Measurements from ENCODE around the gene HOXD9.

HOXD9 gene

DNA sequence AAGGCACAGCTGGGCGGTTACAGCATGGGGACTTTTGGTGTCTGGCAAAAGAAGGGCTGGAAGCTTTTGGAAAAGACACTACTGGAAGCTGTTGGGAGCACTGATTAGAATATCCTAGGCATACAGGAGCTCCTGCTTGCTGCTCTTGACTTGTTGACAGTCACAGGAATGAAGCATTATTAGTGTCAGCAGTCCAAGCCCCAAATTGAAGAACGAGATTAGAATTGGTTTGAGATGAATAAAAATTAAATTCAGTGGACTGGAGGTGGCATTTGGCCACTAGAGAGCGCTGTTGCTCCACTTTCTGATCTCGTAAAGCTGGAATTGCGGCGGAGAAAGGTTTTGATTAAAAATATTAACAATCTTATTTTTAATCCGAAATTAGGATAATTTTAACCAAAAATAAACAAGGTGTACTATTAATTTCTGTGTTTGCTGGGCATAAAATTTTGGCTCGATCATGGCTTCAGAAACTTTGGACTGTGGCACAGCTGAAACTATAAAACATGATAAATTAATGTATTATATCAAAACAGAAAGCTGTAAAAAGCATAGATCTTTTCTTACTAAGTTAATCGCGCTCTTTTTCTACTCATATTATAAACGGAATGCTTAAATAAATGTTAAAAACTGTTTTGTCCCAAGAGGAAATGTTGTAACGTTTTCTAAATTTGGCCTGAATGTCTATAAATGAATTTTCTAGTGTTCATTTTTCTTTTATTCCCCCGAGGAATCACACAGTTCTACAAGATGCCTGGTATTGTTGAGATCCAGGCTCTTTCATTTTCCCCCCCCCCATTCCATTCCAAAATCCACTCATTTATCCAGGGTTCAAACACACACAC is 4.6 kb downstream of the HOXD9 start:
- DNase-seq = peak; percentile 51

DNA sequence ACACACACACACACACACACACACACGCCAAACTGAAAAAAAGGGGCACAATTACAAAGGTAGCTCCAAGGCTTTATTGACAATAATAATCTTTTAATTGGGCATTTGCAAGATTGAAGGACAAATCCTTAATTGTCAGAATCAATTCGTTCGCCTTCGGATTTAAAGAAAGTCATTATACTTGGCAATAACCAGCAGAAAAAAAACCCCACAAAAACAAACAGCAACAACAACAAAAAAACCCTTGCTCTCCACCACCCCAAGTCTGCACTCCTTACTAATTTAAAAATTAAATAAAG is 5.2 kb downstream of the HOXD9 start:
- no peak for DNase-seq

DNA sequence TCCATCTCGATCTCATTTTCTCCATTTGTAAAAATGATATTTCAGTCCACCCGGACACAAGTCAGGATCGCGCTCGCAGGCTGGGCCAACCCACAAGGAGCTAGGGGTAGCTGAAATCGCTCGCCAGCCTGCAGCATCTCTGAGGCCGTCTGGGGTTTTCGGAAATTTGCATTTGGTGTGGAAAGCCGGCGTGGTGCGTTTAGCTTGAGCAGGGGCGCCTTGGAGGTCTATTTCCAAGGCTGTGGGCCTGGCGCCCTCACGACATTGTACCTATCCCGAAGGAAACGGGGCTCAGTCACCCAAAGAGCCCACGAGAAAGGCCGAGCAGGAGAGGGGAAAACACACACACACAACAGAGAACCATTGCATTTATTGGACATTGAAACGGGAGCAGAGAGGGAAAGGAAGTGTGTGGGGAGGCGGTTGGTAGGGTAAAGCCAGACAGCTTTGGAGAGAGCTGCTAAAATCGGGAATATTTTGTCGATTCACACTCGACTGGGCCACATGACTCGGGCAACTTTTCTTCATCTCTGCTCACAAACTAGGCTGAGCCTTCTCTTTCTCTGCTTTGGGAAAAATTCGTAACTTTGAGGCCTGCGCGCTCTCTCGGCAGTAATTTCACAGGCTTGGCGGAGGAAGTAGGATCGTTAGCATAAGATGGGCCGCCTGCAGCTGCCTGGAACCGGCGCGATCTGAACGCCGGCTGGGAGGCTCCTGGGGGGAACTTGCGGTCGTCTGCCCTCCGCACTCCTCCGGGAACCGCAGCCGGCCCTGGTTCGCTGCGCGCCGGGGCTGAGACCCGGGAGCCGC is 5.9 kb downstream of the HOXD9 start:
- DNase-seq = no peak

DNA sequence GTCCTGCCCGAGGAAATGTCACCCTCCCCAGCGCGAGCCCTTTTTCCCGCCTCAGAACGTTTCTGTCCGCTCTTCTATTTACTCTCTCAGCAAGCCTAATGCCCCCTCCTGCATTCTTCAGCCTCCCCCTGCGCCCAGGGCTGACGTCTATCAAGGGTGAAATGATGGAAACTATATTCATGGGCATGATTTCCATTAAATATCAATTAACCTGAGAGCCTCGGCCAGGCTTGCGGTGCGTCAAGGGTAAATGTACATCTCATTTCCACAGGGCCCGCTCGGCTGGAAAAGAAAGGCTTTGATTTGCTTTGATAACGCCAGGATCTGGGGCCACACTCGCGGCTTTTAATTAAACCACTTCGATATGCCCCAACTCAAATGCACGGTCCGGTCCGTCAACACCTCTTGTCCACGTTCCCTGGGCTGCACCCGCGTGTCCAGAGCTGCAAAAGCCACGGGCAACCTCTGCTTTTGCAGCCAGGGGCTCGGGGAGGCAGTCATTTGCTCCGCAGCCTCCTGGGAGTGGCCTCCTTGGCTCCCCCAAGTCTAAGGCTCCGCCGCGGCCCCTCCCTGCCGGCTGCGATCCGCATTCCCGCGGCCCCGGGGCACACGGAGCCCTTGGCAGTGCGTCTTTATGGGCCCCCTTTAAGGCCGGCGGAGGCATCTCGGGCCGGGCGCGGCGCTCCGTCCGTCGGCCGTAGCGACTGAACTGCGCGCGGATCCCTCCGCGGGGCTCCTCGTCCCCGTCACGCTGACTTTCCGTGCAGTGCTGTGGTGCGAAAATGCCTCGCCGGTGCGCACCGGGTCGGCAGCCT is 6.7 kb downstream of the HOXD9 start, which contains the start of gene HOXD8:
Gene HOXD8 (plus strand): TSS at position 724 of the 815 bp plus-strand sequence. CDS start 662 bp downstream, outside the sequence.
- no peak for DNase-seq

DNA sequence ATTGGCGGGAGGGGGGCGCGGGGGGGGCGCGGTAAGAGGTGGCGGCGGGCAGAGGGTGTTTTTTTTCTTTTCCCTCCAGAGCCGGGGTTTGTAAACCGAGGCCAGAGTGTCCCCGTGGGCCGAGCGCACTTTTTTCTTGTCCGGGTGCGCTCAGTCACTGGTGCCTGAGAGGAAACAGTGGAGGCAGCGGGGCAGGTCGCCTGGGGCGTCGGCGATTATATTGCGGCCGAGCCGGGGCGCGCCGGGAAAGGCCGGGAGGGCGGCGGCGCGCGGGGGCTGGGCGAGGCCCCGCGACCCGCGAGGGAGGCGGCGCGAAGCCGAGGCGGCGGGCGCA is 7.3 kb downstream of the HOXD9 start:
- DNase-seq = no peak

DNA sequence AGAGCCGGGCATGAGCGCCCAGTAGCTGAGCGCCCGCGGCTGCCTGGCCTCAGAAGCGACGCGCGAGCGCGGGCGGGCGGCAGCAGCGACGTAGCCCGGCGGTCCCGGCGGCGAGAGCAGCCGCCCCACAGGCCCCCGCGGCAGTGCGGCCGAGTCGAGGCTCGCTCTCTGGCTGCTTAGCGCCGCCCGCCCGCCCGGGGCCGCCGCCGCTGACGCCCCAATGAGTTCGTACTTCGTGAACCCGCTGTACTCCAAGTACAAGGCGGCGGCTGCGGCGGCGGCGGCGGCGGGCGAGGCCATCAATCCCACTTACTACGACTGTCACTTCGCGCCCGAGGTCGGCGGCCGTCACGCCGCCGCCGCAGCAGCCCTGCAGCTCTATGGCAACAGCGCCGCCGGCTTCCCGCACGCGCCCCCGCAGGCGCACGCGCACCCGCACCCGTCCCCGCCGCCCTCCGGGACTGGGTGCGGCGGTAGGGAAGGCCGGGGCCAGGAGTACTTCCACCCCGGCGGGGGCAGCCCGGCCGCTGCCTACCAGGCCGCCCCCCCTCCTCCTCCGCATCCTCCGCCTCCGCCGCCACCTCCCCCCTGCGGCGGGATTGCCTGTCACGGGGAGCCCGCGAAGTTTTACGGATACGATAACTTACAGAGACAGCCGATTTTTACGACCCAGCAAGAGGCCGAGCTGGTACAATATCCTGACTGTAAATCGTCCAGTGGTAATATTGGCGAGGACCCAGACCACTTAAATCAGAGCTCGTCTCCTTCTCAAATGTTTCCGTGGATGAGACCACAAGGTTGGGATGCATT is 7.8 kb downstream of the HOXD9 start:
- no peak for DNase-seq

DNA sequence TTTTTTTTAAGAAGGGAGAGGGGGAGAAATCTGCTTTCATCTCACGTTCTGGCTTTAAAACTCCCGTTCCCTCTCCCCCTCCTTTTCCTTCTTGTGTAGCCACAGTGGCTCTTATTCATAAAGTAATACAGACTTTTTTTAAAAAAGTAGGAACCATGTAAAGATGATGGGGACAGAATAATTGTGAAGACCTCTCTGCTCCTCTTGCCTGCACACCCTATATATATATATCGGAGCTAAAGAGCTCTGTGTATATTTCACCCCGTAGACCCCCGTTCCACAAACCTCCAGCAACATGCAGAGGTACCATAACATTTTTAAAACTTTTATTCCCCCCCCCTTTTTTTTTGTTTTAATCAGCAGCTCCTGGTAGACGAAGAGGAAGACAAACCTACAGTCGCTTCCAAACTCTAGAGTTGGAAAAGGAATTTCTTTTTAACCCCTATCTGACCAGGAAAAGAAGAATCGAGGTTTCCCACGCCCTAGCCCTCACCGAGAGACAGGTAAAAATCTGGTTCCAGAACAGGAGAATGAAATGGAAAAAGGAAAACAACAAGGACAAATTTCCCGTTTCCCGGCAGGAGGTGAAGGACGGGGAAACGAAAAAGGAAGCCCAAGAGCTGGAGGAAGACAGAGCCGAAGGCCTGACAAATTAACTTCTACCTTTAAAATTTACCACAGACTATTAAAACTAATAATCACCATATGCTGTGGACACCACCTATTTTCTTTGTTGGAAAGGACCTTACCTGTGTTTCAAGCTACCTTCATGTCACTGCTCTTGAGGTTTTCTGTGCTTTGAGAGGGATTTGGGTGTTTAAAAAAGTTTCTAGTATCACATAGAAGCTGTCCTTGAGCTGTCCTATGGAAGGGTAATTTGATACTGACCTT is 8.7 kb downstream of the HOXD9 start:
- no peak for DNase-seq

DNA sequence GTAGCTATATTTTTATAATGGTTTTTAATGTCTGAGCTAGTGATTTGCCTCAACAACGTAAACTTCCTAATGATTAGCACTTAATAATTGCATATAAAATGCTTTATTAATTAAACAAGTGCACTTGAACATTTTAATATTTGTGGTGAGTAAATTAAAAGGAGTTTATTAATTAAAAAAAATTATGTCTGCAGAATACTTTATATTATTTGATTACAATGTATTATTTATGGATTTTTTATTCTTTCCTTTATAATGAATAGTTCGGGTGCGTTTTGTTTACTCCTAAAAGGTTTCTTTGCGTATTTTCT is 9.3 kb downstream of the HOXD9 start:
- DNase-seq = no peak

DNA sequence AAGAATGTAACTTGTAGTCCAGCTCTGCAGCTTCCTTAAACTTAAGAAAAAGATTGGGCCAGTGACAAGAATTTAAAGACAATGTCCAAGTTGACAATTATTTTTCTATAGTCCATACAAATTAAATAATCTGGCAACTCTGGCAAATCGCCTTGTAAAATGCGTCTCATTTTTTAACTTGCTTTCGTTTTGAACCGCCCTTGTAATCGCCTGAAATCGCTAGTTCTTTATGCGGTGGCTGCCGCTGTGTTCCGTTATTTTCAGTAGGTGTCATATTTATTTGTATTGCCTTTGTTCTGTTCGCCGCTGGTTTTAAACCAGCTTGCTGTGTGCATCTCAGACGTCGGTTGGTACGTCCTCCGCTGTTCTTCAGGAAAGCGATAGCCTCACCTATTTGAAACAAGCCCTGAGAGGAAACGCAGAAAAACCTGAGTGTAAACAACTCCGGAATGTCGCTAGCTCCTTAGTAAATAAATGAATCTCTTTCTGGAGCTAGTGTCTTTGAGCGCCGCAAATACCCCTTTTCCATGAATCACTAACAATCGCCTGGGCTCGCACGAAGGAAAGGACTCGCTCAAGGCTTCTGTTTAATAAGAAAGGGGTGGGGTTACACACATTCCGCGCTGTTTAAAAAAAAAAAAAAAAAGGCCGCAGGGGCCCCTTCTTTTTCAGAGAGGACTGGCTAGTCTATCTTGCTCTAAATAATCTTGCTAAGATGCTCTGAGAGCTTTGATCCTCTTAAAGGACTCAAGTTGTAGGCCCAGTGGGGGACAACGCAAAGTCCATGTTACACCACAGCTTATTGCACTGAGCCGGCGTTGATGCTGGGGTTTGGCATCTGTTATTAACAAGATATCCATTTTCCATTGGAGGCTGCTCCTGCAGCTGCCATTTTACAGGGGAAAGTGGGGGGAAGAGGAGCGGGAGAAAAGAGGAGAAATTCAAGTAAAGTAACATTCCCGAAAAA is 10.0 kb downstream of the HOXD9 start:
- DNase-seq = no peak

DNA sequence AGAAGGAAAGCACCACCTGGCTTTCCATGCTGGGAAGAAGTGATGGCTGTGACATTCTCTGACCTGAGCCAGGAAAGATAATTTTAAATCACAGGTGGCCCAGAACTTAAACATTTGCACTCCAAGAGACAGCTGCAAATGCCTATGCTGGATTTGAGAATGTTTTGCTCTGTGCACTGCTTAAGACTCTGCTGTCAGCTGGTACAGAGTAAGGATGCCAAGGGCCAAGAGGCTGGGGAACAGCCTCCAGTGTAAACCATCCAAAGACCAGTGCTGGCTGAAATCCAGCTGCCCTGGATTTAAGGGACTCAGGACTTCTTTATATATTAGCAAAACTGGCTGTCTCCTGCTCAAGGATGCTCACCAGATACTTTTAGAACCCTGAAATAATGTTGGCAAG is 10.9 kb downstream of the HOXD9 start:
- DNase-seq = no peak

DNA sequence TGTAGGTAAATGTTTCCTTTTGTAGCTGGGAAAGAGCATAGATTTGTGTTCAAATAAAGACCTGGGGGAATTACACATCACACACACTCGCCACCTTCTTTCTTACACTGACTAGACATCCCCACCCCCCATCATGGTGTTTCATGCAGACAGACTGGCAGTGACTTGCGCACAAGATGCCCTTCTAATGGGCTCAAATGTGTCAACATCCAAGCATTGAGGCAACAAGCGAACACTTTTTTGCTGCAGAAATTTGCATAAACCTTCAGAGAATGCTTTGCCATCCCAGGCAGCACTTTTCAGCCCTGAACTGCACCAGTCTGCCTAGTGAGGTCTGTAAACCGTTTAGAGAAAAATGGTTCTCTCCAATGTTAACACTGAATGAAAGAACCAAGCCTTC is 11.5 kb downstream of the HOXD9 start:
- no peak for DNase-seq

DNA sequence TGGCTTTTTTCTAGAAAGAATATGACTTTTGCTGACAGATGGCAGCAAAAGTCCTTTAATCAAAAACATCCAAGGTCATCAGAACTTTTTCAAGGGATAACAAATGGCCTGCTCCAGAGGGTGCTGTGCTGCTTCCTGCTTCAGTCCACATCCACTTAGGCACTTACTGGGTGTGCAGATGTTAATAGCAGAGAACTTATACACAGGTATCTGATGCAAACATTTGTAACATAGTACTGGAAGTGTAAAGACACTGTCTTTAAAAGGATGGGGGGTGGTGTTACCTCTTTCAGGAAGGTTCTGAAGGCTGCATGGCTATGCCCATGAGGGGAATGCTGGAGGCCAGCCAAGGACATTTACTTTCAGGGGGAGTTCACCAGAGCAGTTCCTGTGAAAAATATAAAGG is 12.5 kb downstream of the HOXD9 start:
- no peak for DNase-seq

DNA sequence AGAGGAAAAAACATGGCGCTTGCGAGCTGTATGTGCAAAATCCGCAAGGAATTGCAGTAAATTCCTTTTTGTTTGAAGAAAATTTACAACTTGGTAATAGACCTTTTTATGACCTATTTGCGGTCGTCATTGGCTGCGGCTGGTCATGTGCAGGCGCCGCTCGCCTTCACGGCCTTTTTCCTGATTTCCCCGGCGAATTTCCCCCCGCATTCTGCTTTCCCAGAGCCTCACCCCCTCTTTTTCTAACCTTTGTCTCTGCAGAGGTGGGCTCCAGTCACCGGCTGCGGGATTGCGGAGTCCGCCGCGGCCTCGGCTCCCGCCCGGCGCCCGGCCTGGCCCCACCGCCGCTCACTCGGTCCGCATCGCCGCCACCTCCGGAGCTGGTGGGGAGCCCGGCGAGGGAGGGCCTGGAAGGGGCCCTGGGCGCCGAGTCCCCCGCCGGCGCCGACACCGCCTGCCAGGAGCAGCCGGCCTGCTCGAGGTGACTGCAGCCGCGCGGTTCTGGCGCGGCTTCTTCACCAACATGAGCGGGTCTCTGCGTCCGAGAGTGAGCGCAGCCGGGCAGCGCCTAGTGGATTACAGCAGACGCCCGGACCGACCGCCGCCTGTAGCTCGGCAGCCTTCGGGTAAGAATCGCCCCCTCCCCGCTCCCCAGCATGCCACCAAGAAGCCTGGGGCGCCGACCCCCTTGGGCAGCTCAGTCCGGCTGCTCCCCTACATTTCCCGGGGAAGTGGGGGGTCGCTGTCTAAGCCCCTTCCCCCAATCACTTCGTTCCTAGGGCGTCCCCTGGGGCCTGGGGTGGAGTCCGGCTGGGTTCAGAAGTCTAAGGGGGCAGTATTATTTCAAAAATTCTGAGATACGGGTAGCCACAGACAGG is 14.1 kb downstream of the HOXD9 start:
- no peak for DNase-seq

DNA sequence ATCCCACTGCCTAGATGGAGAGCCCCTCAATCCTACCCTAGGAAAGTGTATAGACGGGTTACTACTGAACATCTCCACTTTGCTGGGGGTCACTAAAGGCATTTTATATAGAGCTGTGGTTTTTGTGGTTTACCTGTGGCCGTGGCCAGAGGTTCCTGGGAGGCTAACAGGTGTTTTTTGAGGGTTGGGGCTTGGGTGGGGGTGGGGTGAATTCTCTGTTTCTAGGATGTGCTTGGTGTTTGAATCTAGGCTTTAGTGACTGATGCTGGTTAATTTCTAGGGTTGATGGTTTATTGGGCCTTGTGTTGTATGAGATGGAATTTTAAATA is 14.7 kb downstream of the HOXD9 start:
- no peak for DNase-seq

DNA sequence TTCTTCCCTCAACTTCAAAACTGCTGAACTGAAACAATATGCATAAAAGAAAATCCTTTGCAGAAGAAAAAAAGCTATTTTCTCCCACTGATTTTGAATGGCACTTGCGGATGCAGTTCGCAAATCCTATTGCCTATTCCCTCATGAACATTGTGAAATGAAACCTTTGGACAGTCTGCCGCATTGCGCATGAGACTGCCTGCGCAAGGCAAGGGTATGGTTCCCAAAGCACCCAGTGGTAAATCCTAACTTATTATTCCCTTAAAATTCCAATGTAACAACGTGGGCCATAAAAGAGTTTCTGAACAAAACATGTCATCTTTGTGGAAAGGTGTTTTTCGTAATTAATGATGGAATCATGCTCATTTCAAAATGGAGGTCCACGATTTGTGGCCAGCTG is 15.4 kb downstream of the HOXD9 start:
- no peak for DNase-seq

DNA sequence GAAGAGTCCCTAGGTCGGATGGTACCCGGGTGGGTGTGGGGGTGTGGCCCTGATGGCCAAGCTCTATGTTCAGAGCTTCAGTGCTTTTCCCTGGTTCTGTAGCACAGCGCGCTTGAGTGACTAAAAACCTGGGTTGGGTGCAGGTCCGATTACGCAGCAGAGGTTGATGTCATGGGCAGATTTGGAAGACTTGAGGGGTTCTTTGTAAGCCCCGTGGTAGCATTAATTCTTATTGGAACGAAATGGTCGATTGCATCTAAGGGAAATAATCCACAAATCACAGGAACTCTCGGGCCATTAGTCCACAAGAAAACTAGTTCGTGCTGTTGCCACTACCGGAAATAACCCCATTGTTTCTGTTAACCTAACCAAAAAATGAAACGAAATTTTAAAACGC is 16.0 kb downstream of the HOXD9 start:
- DNase-seq = no peak

DNA sequence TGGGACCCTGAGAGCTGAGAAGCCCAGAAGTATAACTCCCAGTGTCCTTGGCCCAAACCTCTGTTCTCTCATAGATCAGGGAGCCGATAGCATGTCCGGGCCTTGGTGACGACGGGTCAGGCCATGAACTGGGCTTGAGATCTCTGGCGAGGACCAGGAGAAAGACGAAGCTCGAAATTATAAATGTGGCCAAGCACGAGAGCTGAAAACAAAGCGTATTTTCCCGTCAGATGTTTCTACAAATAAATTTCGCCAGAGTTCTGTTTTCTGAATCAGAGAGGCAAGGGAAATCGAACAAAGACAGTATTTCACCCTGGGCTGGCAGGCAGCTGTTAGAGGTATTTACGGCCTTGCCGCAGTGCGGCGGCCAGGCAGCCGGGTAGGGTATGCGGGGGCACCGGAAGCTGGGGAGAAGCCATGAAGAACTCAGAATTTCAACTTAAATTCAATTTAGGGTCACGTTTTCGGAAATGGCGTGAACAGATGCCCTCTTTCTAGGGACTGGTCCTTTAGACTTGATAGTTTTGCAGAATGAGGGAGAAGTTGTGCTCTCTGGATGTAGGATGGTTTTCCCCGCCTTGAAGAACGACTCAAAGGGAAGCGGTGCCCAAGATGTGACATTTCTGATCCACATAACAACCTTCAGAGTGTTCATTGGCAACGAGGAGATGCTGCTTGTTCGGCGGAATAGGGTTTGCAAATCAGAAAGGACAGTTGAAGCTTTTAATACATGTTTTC is 16.6 kb downstream of the HOXD9 start:
- DNase-seq = no peak

DNA sequence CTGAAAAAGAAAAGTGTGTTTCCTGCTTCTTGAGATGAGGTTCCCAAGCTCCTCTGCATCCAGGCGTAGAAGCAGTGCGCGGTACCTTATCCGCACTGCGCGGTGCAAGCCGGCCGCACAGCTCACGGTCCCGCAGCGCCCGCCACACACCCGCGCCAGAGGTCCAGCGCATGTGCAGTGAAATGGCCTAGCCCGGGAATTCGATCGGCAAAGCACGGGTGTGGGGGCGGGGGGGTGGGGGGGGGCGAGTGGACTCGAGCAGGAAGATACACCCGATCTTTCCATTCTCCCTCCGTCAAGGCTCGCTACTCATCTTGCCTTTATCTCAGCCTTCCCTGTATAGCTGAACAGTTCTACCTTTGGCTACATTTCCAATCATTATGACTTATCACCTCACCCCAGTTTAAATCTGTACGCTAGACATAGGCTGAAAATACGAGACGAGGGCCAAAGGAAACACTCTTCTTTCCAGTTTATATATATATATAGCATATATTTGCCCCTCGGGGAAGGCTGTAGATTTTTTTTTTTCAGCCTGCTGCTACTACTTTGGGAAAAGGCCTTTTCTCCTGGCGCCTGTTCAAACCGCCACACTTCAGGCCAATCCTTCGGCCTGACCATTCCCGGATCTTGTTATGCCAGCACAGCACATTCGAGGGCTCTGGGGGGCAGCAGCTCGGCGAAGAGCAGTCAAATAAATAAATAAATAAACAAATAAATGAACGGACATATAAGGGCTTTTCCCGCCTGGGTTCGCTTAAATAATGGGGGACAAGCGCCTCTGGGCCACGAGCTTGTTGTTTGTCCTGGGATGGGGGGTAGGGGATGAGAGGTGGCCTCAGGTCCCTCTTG is 17.4 kb downstream of the HOXD9 start:
- DNase-seq = no peak

All from central memory CD4-positive, alpha-beta T cell (primary cell).